ENCODE data around the gene OSBPL5.

The OSBPL5 gene

GRCh38 chr11:3049430-3050243 lies 115.5 kb downstream of the OSBPL5 start:
- peak; percentile 89 for DNase-seq (ENCODE audit: low spot score)
- peak overlapping the region; percentile 38 to 80 for H3K27ac ChIP-seq
- TF ChIP-seq, protein P1, sequence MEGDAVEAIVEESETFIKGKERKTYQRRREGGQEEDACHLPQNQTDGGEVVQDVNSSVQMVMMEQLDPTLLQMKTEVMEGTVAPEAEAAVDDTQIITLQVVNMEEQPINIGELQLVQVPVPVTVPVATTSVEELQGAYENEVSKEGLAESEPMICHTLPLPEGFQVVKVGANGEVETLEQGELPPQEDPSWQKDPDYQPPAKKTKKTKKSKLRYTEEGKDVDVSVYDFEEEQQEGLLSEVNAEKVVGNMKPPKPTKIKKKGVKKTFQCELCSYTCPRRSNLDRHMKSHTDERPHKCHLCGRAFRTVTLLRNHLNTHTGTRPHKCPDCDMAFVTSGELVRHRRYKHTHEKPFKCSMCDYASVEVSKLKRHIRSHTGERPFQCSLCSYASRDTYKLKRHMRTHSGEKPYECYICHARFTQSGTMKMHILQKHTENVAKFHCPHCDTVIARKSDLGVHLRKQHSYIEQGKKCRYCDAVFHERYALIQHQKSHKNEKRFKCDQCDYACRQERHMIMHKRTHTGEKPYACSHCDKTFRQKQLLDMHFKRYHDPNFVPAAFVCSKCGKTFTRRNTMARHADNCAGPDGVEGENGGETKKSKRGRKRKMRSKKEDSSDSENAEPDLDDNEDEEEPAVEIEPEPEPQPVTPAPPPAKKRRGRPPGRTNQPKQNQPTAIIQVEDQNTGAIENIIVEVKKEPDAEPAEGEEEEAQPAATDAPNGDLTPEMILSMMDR (IDR thresholded peaks at IDR 0.05), result no peak
- H3K4me3 ChIP-seq, result peak overlapping the region; percentile 9

DNA sequence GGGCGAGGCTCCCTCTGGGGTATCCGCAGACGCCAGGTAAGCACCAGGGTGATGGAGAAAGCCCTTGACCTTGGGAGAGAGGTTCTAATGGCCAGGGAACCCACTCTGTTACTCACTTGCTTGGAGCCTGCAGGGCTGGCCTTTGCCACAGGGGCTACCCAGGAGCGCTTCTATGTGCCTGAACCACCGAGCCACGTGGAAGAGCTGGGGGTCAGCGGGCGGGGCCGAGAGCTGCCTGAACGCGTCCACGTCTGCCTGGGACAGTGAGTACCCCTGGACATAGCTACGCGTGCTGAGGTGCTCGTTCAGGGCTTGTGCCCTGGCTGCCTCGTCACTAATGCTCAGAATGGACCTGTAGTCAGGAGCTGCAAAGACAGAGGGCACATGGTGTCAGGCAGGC lies 117.5 kb downstream of the OSBPL5 start:
- TF ChIP-seq, protein P1 (IDR thresholded peaks at IDR 0.05), result no peak

GRCh38 chr11:3046641-3047040 lies 118.5 kb downstream of the OSBPL5 start:
- DNase-seq (ENCODE audit: low spot score), result no peak
- no peak overlapping the region for H3K27ac ChIP-seq
- no peak overlapping the region for H3K4me3 ChIP-seq
- TF ChIP-seq, protein P1 (IDR thresholded peaks at IDR 0.05), result no peak

More for the DNA sequence above, 117.5 kb downstream of the OSBPL5 start:
- Histone ChIP-seq H3K27ac (no peak overlapping the region), H3K4me3 (no peak overlapping the region)
- DNase-seq (ENCODE audit: low spot score), result no peak

DNA sequence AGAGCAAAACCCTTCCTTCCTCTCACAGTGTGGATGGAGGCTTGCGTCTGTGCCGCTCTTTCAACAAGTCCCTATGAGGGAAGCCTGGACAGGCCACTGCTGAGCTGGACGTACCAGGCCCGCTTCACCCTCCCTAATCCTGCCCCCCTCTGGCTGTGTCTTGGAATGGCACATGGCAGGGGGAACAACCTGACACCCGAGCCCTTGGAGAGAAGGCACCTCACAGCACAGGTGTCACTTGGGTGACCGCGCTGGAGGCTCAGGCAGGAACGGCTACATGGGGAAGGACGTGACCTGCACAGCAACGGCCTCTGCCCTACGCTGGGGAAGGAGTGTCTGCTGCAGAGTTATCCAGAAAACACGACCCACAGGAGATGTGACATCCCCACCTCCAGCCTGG lies 118.9 kb downstream of the OSBPL5 start:
- Histone ChIP-seq H3K4me3 (no peak overlapping the region), H3K27ac (no peak overlapping the region)
- no peak for DNase-seq (ENCODE audit: low spot score)
- TF ChIP-seq, protein P1 (IDR thresholded peaks at IDR 0.05), result no peak

GRCh38 chr11:3044915-3045314 lies 120.2 kb downstream of the OSBPL5 start:
- TF ChIP-seq, protein P1 (IDR thresholded peaks at IDR 0.05), result no peak
- peak overlapping the region in 1 of 2 donors; percentile 82 for H3K27ac ChIP-seq
- H3K4me3 ChIP-seq, result no peak overlapping the region
- no peak for DNase-seq (ENCODE audit: low spot score)

DNA sequence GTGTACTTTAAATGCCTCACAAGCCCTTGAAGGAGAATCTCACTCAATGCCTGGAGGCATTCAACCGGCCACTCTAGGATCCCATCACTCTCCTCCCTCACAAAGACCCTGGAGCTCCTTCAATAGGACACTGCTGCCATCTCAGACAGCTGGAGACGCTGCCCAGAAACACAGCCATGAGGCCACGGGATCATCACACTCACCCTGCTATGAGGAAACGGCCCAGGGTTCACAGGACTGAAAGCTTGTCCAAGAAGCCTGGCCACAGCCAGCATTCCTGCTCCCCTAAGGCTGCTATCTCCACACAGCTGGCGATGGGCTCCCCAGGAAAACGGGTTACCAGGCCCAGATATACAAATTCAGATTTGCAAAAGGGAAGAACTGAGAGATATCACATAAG lies 121.1 kb downstream of the OSBPL5 start:
- Histone ChIP-seq H3K27ac (peak overlapping the region; percentile 71 to 82), H3K4me3 (no peak overlapping the region)
- TF ChIP-seq, protein P1 (IDR thresholded peaks at IDR 0.05), result no peak
- DNase-seq (ENCODE audit: low spot score), result no peak

DNA sequence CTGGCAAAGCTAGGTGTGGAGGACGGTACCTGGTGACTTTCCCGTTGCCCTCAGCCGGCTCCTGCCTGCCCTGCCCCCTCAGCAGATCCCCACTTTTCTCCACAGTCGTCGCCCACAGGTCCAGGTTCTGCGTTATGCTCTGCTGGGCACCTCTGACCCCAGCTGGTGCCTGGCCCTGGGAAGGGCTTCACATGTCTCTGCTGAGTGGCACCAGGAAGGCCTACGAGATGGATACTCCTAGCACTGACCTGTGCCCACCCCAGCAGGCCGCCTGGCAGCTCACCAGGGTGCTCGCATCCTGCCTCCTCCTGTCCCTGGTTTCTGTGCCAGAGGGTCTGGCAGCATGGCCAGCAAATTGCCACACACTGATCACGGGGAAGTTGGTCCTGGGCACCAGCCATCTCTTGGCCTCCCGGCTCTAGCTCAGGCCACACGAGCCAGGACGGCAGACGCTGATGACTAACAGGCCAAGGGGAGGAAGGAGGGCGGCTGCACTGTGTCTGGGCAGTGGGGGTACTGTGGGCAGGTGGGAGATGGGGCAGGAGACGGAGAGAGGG lies 121.7 kb downstream of the OSBPL5 start:
- no peak overlapping the region for H3K4me3 ChIP-seq
- peak; percentile 90 for DNase-seq (ENCODE audit: low spot score)
- H3K27ac ChIP-seq, result peak overlapping the region; percentile 71 to 82
- TF ChIP-seq, protein P1 (IDR thresholded peaks at IDR 0.05), result no peak
